ENCODE results near the gene ARMC3. TPM values are rescaled to one million over a fixed set of nuclear protein-coding genes. Genes with fewer than 3 reads are reported as not detected.

Gene ARMC3
- total and polyA plus RNA-seq, 4 donors: 0.05 TPM; not detected in 3

GRCh38 chr10:23047201-23048050 lies 119.6 kb downstream of the ARMC3 start:
- peaks cover 0 to 9% (median 0%) of the 10 kb centered on the region in 4 donors for H3K27me3 ChIP-seq (ENCODE audit: control insufficient read depth in 4 of 4, insufficient read depth in 4 of 4, low read length in 3 of 4)
- no peak overlapping the region for H3K4me3 ChIP-seq (ENCODE audit: low read depth in 1 of 3, low read length in 3 of 3)
- H3K9ac ChIP-seq (ENCODE audit: low read depth in 1 of 2, low read length in 2 of 2): no peak overlapping the region
- H3K4me1 ChIP-seq (ENCODE audit: control insufficient read depth in 4 of 4, insufficient read depth in 4 of 4, low read length in 3 of 4): no peaks in the 10 kb centered on the region
- H3K9me3 ChIP-seq (ENCODE audit: control insufficient read depth in 4 of 4, low read length in 3 of 4): peaks cover 0 to 3% (median 0%) of the 10 kb centered on the region in 4 donors
- no peaks in the 10 kb centered on the region for H3K36me3 ChIP-seq (ENCODE audit: control insufficient read depth in 4 of 4, insufficient read depth in 3 of 4, low read depth in 1 of 4, low read length in 3 of 4)
- no peak for TF ChIP-seq EGR1 (IDR thresholded peaks at IDR 0.05; ENCODE audit: low read depth in 2 of 2)
- no peak for TF ChIP-seq RAD21 (IDR thresholded peaks at IDR 0.05)
- no peak for TF ChIP-seq NR2F2 (IDR thresholded peaks at IDR 0.05)
- no peak overlapping the region for H3K27ac ChIP-seq (ENCODE audit: low read depth in 1 of 2, low read length in 2 of 2)
- no peak for DNase-seq (ENCODE audit: low spot score)
- WGBS: 60% methylated on average over 9 of the region's 9 CpGs

GRCh38 chr10:23048191-23048590 lies 120.3 kb downstream of the ARMC3 start:
- 93% methylated on average over 4 of the region's 4 CpGs for WGBS
- H3K4me1 ChIP-seq (ENCODE audit: control insufficient read depth in 4 of 4, insufficient read depth in 4 of 4, low read length in 3 of 4): no peaks in the 10 kb centered on the region
- H3K4me3 ChIP-seq (ENCODE audit: low read depth in 1 of 3, low read length in 3 of 3): no peak overlapping the region
- H3K27ac ChIP-seq (ENCODE audit: low read depth in 1 of 2, low read length in 2 of 2): no peak overlapping the region
- no peaks in the 10 kb centered on the region for H3K36me3 ChIP-seq (ENCODE audit: control insufficient read depth in 4 of 4, insufficient read depth in 3 of 4, low read depth in 1 of 4, low read length in 3 of 4)
- H3K9ac ChIP-seq (ENCODE audit: low read depth in 1 of 2, low read length in 2 of 2): no peak overlapping the region
- H3K27me3 ChIP-seq (ENCODE audit: control insufficient read depth in 4 of 4, insufficient read depth in 4 of 4, low read length in 3 of 4): peaks cover 0 to 9% (median 0%) of the 10 kb centered on the region in 4 donors
- no peaks in the 10 kb centered on the region for H3K9me3 ChIP-seq (ENCODE audit: control insufficient read depth in 4 of 4, low read length in 3 of 4)
- no peak for TF ChIP-seq EGR1 (IDR thresholded peaks at IDR 0.05; ENCODE audit: low read depth in 2 of 2)
- no peak for TF ChIP-seq CTCF (IDR thresholded peaks at IDR 0.05; ENCODE audit: low read depth, low read length, missing input control)
- TF ChIP-seq GABPA (IDR thresholded peaks at IDR 0.05 in 1 of 2, conservative IDR thresholded peaks at IDR 0.05 in 1 of 2): no peak
- no peak for TF ChIP-seq JUND (IDR thresholded peaks at IDR 0.05)
- TF ChIP-seq ATF3 (IDR thresholded peaks at IDR 0.05): no peak
- TF ChIP-seq ZBTB33 (IDR thresholded peaks at IDR 0.05): no peak
- TF ChIP-seq REST (IDR thresholded peaks at IDR 0.05): no peak
- TF ChIP-seq MAX (IDR thresholded peaks at IDR 0.05): no peak
- TF ChIP-seq HNF4G (IDR thresholded peaks at IDR 0.05): no peak
- TF ChIP-seq RAD21 (IDR thresholded peaks at IDR 0.05): no peak
- TF ChIP-seq FOXA1 (IDR thresholded peaks at IDR 0.05): no peak
- DNase-seq (ENCODE audit: low spot score): no peak

Measured in liver (tissue), 9 donors.